Activated CD4-positive, alpha-beta T cell treated with anti-CD3 and anti-CD28 coated beads, Interleukin-2, amount 50 U/mL, for 1 hour (primary cell): Measurements from ENCODE around the gene SHISAL1.

Source experiments
- DNase-seq: peaks from one replicate; pipeline ENCODE4 v3.0.0-alpha.2; 2020

The SHISAL1 gene

GRCh38 chr22:44224166-44224565 is 88.6 kb downstream of the SHISAL1 start:
- no peak for DNase-seq

GRCh38 chr22:44221710-44222475 is 90.9 kb downstream of the SHISAL1 start:
- DNase-seq: no peak

- no peak for DNase-seq
These were observed 91.7 kb downstream of the SHISAL1 start for GRCh38 chr22:44220727-44221680.

GRCh38 chr22:44219101-44219870 is 93.5 kb downstream of the SHISAL1 start:
- DNase-seq: no peak

- no peak for DNase-seq
These were observed 94.7 kb downstream of the SHISAL1 start for GRCh38 chr22:44218071-44218470.

- no peak for DNase-seq
These were observed 95.4 kb downstream of the SHISAL1 start for GRCh38 chr22:44217346-44217745.

- no peak for DNase-seq
These were observed 97.5 kb downstream of the SHISAL1 start for GRCh38 chr22:44215287-44215686.

GRCh38 chr22:44214764-44215163 is 98.0 kb downstream of the SHISAL1 start:
- no peak for DNase-seq

- DNase-seq: no peak
These were observed 98.6 kb downstream of the SHISAL1 start for GRCh38 chr22:44214187-44214586.

- no peak for DNase-seq
These were observed 99.2 kb downstream of the SHISAL1 start for GRCh38 chr22:44213489-44214043.

GRCh38 chr22:44212936-44213335 is 99.8 kb downstream of the SHISAL1 start:
- no peak for DNase-seq

- no peak for DNase-seq
These were observed 100.5 kb downstream of the SHISAL1 start for GRCh38 chr22:44211946-44212930.

GRCh38 chr22:44211256-44211945 is 101.3 kb downstream of the SHISAL1 start:
- DNase-seq: no peak

- DNase-seq: no peak
These were observed 102.0 kb downstream of the SHISAL1 start for GRCh38 chr22:44210722-44211121.

- no peak for DNase-seq
These were observed 103.4 kb downstream of the SHISAL1 start for GRCh38 chr22:44209343-44209742.

GRCh38 chr22:44207981-44208317 is 104.8 kb downstream of the SHISAL1 start:
- no peak for DNase-seq

GRCh38 chr22:44207173-44207980 is 105.4 kb downstream of the SHISAL1 start:
- DNase-seq: no peak

- DNase-seq: no peak
These were observed 106.1 kb downstream of the SHISAL1 start for GRCh38 chr22:44206696-44207095.

GRCh38 chr22:44206330-44206645 is 106.5 kb downstream of the SHISAL1 start:
- DNase-seq: no peak
